ENCODE data around the gene MX2. TPM values are rescaled to one million over a fixed set of nuclear protein-coding genes. Genes with fewer than 3 reads are reported as not detected.

Gene MX2
- total and polyA plus RNA-seq, 4 donors: 4.2 to 33.4 (median 9.3) TPM

- Histone ChIP-seq H3K4me1 (ENCODE audit: control insufficient read depth in 5 of 5, insufficient read depth in 5 of 5, low read length in 5 of 5) (no peaks in the 10 kb centered on the region), H3K9ac (ENCODE audit: insufficient read depth in 1 of 2, low read length in 2 of 2) (no peak overlapping the region), H3K27ac (ENCODE audit: low read depth in 1 of 2, low read length in 1 of 2) (no peak overlapping the region), H3K36me3 (ENCODE audit: control insufficient read depth in 4 of 4, insufficient read depth in 4 of 4, low read length in 4 of 4) (no peaks in the 10 kb centered on the region), H3K9me3 (ENCODE audit: control insufficient read depth in 4 of 4, insufficient read depth in 3 of 4, low read length in 3 of 4) (no peaks in the 10 kb centered on the region), H3K27me3 (ENCODE audit: control insufficient read depth in 3 of 3, insufficient read depth in 3 of 3, low read length in 2 of 3) (no peaks in the 10 kb centered on the region), H3K4me3 (no peak overlapping the region)
- ATAC-seq (ENCODE audit: insufficient read depth, low FRiP score) (no peak), DNase-seq (no peak)
- no peak for TF ChIP-seq CTCF (IDR thresholded peaks at IDR 0.05; ENCODE audit: control extremely low read depth, extremely low read depth)
- WGBS, 2 donors: 90 to 96% methylated on average over 13 of the region's 13 CpGs
These were observed 35.3 kb upstream of the MX2 start for GRCh38 chr21:41326414-41327080.

- Histone ChIP-seq H3K27ac (ENCODE audit: low read depth in 1 of 2, low read length in 1 of 2) (no peak overlapping the region), H3K9me3 (ENCODE audit: control insufficient read depth in 4 of 4, insufficient read depth in 3 of 4, low read length in 3 of 4) (peaks cover 0 to 3% (median 0%) of the 10 kb centered on the region in 4 donors), H3K4me3 (no peak overlapping the region), H3K9ac (ENCODE audit: insufficient read depth in 1 of 2, low read length in 2 of 2) (no peak overlapping the region), H3K36me3 (ENCODE audit: control insufficient read depth in 4 of 4, insufficient read depth in 4 of 4, low read length in 4 of 4) (no peaks in the 10 kb centered on the region), H3K27me3 (ENCODE audit: control insufficient read depth in 3 of 3, insufficient read depth in 3 of 3, low read length in 2 of 3) (no peaks in the 10 kb centered on the region), H3K4me1 (ENCODE audit: control insufficient read depth in 5 of 5, insufficient read depth in 5 of 5, low read length in 5 of 5) (no peaks in the 10 kb centered on the region)
- WGBS, 2 donors: 86 to 90% methylated on average over 8 of the region's 8 CpGs
- no peak for DNase-seq
- TF ChIP-seq CTCF (IDR thresholded peaks at IDR 0.05; ENCODE audit: control extremely low read depth, extremely low read depth): no peak
- no peak for ATAC-seq (ENCODE audit: insufficient read depth, low FRiP score)
These were observed 34.1 kb upstream of the MX2 start for GRCh38 chr21:41327753-41328152.

- no peak for DNase-seq
- Histone ChIP-seq H3K4me1 (ENCODE audit: control insufficient read depth in 5 of 5, insufficient read depth in 5 of 5, low read length in 5 of 5) (no peaks in the 10 kb centered on the region), H3K9ac (ENCODE audit: insufficient read depth in 1 of 2, low read length in 2 of 2) (no peak overlapping the region), H3K36me3 (ENCODE audit: control insufficient read depth in 4 of 4, insufficient read depth in 4 of 4, low read length in 4 of 4) (no peaks in the 10 kb centered on the region), H3K27ac (ENCODE audit: low read depth in 1 of 2, low read length in 1 of 2) (no peak overlapping the region), H3K27me3 (ENCODE audit: control insufficient read depth in 3 of 3, insufficient read depth in 3 of 3, low read length in 2 of 3) (no peaks in the 10 kb centered on the region), H3K4me3 (no peak overlapping the region), H3K9me3 (ENCODE audit: control insufficient read depth in 4 of 4, insufficient read depth in 3 of 4, low read length in 3 of 4) (peaks cover 0 to 3% (median 0%) of the 10 kb centered on the region in 4 donors)
- TF ChIP-seq CTCF (IDR thresholded peaks at IDR 0.05; ENCODE audit: control extremely low read depth, extremely low read depth): no peak
- no peak for ATAC-seq (ENCODE audit: insufficient read depth, low FRiP score)
- 76 to 84% methylated on average over 16 of the region's 16 CpGs for WGBS, 2 donors
These were observed 32.9 kb upstream of the MX2 start for GRCh38 chr21:41328660-41329607.

All from lung (tissue), 12 donors.